ENCODE data around the gene SCMH1. TPM values are rescaled to one million over a fixed set of nuclear protein-coding genes. Genes with fewer than 3 reads are reported as not detected.
"Not testable (repeated sequence)": the region's sequence is repeated elsewhere in the genome, so short reads cannot be mapped to it uniquely, and the experiment has no call there.

SCMH1 gene
- polyA plus RNA-seq, 4 donors, result 38.5 to 40.8 (median 39.4) TPM

DNA sequence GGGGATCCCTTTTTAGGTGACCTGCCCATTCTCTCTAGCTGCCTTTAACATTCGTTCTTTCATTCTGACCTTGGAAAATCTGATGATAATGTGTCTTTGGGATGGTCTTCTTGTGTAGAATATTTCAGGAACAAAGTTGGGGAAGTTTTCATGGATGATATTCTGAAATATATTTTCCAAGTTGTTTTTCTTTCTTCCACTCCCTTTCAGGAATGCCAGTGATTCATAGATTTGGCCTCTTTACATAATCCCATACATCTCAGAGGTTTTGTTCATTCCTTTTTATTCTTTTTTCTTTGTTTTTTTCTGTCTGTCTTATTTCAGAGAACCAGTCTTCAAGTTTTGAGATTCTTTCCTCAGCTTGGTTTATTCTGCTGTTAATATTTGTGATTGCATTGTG is 13.9 kb upstream of the SCMH1 start:
- no peak for DNase-seq (ENCODE audit: low read depth in 4 of 4, low spot score in 3 of 4)

DNA sequence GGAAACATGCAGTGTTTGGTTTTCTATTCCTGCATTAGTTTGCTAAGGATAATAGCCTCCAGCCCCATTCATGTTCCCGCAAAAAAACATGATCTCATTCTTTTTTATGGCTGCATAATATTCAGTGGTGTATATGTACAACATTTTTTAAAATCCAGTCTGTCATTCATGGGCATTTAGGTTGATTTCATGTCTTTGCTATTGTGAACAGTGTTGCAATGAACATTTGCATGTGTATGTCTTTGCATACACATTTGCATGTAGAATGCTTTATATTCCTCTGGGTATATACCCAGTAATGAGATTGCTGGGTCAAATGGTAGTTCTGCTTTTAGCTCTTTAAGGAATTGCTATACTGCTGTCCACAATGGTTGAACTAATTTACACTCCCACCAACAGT is 9.0 kb upstream of the SCMH1 start:
- DNase-seq (ENCODE audit: low read depth in 4 of 4, low spot score in 3 of 4), result not testable (repeated sequence)

DNA sequence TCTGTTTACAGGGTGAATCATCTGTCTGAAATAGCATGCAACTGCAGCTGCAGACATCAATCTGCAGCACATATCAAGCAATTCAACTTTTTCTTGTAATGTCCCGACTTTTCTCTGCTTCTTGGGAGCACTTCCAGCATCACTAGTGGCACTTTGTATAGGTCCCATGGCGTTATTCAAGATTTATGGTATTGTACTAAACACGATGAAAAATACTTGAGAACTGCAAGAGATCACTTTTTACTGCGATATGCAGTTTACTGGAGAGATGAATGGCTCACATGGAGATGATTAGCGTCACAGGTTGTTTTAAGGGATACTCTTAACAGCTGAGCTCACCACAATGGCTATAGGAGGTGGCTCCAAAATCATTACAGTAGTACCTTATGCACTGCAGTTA is 7.2 kb upstream of the SCMH1 start:
- no peak for DNase-seq (ENCODE audit: low read depth in 4 of 4, low spot score in 3 of 4)

DNA sequence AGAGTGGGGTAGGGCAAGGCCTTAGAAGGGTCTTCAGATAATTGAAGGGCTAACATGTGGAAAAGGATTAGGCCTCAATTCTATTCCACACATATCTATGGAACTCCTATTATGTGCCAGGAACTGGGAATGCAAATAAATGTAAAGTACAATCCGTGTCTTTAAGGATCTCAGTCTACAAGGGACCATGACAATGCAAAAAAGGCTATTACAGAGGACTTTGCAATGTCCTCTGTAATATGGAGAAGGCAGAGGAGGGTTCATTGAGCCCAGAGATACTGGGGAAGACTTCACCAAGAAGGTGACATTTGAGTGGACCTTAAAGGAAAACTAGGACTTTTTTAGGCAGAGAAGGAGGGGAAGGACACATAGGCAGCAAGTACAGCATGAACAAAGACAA is 4.5 kb upstream of the SCMH1 start:
- no peak for DNase-seq (ENCODE audit: low read depth in 4 of 4, low spot score in 3 of 4)

DNA sequence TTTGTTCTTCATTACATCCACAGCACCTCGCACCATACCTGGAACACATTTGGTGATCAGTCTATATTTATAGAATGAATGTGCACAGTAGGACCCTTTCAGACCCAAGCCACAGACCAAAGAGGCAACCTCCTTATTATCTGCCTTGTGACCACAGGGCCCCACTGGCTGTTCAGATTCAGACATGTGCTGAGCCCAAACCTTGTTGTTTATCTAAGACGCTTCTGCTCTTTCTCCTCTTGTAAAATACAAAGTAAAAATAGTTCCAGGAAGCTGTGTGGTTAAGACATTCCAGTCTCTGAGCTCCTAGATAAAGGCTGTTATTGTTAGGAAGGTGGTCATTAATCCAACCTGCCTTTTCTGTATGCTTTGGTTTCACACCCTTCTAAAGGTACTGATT is 3.6 kb upstream of the SCMH1 start:
- DNase-seq (ENCODE audit: low read depth in 4 of 4, low spot score in 3 of 4), result no peak

DNA sequence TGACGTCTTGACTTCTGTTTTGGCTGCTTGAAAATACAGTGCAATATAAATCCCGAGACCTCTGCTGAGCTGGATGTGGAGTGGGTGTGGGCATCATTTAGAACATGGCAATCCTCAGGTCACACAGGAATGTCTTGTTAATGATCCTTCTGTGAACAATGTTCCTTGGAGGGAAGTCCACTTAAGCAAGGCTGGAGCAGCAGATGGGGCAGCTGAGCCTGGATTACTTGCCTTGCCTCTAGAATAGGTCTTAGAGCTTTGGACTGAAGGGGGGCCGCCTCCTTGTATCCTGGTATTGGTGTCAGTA is 926 bp upstream of the SCMH1 start:
- DNase-seq (ENCODE audit: low read depth in 4 of 4, low spot score in 3 of 4), result no peak

DNA sequence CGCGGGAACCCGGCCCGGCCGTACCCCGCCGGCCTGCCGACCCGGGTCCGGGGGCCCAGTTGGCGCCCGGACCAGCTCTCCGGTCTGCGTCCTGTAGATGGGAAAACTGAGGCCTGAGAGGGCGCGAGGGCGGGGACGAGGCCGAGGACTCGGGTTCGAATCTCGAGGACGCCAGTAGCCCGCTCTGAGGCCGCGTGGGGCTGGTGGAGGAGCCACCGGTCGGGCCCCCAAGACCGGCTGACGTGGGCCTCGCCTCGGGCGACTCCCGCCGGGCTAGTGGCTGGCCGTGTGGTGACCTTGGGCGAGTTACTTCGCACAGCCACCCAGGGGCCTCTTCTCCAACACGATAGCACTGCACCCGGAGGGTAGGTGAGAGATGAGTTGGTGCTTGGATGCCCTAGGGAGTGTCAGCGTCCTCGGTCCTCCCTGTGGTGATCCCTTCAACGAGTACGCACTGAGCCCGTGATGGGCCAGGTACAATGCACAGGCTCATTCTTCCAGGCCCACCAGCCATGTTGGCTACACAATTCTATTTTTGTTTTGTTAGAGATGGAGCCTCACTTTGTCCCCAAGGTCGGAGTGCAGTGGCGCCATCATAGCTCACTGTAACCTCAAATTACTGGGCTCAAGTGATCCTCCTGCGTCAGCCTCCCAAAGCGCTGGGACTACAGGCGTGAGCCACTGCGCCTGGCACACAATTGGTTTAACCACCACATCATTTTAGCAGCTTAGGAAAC is 404 bp upstream of the SCMH1 start:
- DNase-seq (ENCODE audit: low read depth in 4 of 4, low spot score in 3 of 4), result no peak

DNA sequence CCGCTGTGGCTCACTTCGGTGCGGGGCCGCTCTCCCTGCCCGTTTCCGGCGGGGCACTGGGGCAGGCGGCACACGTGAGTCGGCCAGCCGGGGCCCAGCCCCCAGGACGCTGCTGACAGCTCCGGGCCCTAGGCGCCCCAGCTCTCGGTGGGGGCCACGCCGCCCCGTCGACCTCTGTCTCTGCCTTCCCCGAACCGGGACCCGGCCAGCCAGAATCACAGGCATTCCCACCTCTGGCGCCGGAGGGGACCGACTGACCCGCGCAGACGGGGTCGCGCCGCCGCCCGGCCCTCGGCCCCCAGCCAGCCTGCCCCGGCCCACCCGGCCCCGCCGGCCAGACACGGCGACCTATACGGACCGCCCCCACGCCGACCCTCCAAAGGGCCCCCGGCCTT is 755 bp downstream of the SCMH1 start:
- DNase-seq (ENCODE audit: low read depth in 4 of 4, low spot score in 3 of 4), result peak in 1 of 4 donors; percentile 37

DNA sequence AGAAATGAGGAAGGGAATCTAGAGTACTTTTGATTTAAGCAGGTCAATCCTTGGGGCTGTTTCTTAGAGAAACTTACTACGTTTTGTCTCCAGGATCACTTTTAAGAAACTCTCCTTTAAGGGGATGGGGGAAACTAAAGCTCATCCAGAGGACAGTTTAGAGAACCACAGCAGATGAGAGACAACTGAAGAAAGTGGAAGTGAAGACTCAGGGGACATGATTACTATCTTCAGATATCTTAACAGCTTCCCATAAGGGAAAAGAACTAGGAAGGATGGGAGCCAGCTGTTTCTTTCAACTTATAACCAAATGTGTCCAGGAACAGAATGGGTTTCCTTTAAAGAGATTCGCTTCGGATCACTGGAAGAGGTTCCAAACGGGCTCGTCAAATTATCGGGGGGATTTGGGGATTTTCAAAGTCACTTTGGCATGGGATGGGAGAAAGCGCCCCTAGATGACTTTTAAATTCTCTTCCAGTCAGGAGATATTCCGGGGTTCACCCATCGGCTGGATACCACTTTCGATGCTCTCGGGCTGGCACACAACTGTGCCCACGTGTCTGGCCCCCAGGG is 1.2 kb downstream of the SCMH1 start:
- peak in 2 of 4 donors; percentile 10 to 23 for DNase-seq (ENCODE audit: low read depth in 4 of 4, low spot score in 3 of 4)

DNA sequence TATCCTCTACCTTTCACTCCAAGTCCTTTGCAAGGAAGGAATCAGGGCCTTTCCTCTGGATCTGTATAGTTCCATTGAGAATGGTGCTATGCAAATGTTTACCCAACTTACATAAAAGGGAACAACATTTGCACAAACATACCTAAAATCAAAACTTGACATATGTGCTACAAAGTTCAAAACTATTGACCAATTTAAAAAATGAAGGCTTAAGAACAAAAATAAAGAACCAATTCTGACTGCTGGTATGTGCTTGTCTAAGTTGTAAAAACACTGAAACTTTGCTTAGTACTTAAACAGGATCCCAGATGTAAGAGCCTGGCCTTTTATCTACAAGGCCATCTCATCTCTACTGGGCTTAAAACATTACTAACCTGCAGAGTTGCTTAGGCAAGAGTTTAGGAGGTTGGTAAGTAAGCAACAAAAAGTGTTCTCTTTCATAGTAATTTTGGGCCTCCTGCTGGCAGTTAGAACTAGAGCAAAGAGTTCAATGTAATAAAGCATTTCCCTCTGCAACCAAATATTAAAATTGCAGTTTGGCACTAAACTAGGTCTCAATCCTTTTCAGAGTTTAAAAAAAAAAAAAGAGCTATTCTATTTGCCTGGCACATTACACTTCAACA is 2.0 kb downstream of the SCMH1 start:
- no peak for DNase-seq (ENCODE audit: low read depth in 4 of 4, low spot score in 3 of 4)

DNA sequence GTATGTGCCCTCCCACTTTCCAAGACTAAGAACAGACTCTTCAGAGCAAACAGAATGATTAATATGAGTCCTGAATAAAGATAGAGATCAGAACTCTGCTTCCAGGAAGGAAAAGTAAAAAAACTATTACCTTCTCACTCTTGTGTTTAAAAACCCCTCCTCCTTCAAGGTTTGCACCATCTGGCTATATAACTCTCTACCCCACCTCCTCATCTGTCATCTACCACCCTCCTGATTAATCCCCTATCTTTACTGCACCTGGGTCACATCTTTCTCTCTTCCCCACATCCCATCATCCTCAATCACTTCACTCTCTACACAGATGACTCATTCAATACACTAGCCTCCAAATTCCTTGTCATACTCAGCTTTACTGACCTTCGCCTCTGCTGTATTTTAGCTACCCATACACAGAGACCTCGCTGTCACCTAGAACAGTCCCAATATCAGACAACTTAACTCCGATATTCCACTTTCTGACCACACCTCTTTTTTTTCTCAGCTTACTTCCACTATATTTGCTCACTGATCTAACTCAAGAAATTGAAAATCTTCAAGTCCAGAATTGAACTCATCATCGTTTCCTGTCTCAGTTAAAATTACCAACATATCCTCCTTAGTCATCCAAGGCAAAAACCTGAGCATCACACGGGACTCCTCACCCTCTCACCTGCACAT is 3.7 kb downstream of the SCMH1 start:
- no peak for DNase-seq (ENCODE audit: low read depth in 4 of 4, low spot score in 3 of 4)

DNA sequence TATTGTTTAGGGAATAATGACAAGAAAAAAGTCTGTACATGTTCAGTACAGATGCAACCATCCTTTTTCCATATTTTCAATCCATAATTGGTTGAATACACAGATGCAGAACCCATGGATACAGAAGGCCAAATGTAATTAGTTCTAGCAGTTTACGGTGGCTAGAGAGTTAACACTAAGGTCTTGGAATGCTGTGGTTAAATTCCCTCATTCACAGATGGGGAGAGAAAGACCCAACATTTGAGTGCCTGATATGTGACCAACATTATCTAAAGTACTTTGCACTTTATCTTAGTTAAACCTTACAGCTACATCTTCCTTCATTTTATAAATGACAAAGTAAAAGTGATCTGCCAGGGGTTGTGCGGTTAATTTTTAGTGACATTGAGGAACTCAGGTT is 5.3 kb downstream of the SCMH1 start:
- no peak for DNase-seq (ENCODE audit: low read depth in 4 of 4, low spot score in 3 of 4)

DNA sequence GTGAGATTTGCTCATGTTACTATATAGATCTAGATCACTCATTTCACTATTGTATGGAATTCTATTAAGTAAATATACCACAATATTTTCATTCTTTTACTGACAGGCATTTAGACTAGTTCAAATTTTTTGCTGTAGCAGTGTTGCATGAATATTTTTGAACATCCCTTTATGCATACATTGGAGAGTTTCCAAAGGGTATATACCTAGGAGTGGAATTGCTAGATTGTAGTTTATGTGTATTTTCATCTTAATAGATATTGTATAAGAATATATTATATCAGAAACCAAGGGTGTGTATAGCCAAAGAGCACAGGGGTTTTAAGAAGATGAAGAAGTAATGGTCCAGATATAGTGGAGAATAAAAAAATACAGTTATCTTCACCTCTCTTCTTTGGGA is 6.2 kb downstream of the SCMH1 start:
- DNase-seq (ENCODE audit: low read depth in 4 of 4, low spot score in 3 of 4), result no peak

DNA sequence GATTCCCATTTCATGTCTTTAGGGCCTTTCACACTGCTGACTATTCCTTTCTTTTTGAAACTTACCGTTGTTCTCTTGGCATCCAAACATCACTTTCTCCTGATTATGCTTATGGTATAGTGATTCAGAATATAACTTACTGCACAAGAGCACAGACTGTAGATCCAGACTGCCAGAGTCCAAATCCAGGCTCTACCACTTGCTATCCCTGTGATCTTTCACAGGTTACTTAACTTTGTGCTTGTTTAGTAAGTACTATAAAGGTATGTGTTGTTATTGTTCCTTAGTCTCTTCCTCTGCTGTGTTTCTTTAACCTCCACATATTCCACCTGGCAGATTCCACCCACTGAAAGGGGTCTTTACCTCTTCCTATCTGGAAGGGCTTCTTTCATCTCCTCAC is 8.4 kb downstream of the SCMH1 start:
- no peak for DNase-seq (ENCODE audit: low read depth in 4 of 4, low spot score in 3 of 4)

DNA sequence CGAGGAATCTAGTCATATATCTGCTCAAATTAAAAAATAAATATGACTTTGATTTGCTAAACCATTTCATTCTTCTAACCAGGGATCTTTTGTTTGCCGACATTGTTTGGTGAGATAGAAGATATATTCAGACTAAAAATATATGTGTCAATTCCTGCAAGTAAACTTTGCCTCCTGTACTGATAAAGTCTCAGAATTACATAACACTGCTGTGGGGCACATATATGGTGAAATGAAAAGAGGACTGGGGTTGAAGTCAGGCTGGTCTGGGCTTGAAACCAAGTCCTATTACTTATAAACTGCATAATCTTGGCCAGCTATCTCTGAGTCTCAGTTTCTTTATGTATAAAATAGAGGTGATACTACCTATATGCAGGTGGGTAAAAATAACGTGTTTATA is 9.8 kb downstream of the SCMH1 start:
- DNase-seq (ENCODE audit: low read depth in 4 of 4, low spot score in 3 of 4), result no peak

DNA sequence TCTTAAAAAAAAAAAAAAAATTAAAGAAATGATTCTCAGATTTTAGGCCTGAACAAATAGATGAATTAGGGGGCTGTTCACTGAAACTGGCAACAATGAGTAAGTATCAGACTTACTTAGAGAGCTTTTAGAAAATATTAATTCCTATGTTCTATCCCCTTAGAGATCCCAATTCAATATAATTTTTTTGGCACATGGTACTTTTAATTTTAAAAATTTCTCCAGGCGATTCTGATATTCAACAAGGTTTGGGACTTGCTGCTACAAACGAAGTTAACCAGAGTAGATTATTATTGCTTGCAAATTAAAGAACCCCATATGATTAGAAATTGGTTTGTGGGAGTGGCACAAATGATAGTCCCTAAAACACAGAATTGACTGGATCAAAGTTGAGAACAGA is 11.4 kb downstream of the SCMH1 start:
- no peak for DNase-seq (ENCODE audit: low read depth in 4 of 4, low spot score in 3 of 4)

DNA sequence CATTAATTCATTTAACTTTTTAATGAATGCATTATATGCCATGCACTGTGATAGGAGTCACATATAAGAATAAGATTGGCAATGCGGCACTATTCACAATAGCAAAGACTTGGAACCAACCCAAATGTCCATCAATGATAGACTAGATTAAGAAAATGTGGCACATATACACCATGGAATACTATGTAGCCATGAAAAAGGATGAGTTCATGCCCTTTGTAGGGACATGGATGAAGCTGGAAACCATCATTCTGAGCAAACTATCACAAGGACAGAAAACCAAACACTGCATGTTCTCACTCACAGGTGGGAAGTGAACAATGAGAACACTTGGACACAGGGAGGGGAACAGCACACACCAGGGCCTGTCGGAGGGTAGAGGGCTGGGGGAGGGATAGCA is 12.9 kb downstream of the SCMH1 start:
- DNase-seq (ENCODE audit: low read depth in 4 of 4, low spot score in 3 of 4), result not testable (repeated sequence)

DNA sequence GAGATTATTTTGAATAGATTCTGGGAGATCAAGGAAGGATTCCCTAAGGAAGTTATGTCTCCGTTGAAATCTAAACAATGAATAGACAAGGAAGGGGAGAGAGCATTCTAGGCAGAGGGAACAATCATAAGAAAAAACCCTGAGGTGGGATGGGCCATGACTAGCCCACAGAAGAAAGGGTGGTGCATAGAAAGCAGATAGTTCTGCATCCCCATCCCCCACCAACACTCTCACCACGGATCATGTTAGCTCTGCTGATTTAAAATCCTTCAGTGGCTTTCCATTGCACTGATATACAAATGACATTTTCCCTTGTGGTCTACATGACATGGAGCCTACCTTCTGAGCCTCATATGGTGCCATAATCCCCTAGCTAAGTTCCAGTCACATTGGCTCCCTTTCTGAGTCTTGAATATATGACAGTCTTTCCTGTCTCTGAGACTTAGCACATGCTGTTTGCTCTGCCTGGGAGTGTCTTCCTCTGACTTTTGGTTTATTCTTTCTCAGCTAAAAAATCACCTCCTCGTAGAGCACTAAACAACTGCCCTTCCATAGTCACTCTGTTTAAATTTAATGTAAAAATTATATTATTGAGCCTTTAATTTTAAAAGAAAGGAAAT is 15.2 kb downstream of the SCMH1 start:
- no peak for DNase-seq (ENCODE audit: low read depth in 4 of 4, low spot score in 3 of 4)

DNA sequence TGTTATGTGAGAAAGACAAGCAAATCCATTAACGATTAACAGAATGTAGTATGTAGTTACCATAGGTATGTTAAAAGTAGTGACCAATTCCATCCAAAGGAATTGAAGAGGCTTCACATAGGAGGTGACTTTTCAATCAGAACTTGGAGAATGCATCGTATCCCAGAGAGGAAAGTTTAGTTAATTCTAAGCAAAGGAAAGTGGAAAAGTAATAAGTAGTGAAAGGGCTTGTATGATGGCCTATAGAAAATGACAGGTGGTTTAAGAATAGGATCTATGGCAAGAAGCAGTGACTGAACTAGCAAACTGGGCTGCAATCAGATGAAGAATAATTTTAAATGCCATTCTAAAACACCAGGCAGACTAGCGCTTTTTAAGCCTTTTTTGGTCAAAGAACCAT is 16.6 kb downstream of the SCMH1 start:
- no peak for DNase-seq (ENCODE audit: low read depth in 4 of 4, low spot score in 3 of 4)

DNA sequence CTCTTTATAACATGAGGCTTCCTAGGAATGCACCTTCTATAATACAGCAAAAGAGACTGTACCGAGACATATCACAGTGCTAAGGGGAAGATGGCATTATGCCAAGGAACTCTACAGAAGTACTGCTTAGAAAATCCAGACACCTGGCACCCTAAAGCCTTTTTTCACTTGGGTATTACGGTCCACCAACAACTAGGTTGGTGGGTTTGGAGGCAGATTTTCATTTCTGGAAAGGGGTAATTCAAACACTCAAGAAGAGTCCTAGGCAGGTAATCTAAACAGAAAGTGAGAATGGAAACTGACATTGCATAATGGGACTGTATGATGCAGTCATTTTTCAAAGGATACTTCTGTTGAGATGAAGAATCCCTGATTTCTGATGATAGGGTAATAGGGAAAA is 19.6 kb downstream of the SCMH1 start:
- no peak for DNase-seq (ENCODE audit: low read depth in 4 of 4, low spot score in 3 of 4)

DNA sequence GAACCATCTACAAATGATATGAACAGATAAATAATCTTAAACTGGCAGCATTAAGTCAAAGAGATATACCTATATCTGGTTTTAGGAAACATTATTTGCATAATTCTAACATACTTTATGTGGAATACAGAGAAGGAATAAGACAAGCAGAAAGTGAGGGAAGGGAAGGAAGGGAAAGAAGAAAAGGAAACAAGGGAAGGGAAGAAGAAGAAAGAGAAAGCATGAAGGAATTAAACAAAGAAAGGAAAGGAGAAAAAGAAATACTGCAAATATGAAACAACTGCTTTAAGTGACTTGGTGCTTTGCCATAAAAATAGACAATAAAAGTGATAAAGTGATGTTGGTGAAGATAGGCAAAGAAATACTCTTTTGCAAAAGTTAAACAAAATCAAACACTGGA is 20.1 kb downstream of the SCMH1 start:
- DNase-seq (ENCODE audit: low read depth in 4 of 4, low spot score in 3 of 4), result no peak

DNA sequence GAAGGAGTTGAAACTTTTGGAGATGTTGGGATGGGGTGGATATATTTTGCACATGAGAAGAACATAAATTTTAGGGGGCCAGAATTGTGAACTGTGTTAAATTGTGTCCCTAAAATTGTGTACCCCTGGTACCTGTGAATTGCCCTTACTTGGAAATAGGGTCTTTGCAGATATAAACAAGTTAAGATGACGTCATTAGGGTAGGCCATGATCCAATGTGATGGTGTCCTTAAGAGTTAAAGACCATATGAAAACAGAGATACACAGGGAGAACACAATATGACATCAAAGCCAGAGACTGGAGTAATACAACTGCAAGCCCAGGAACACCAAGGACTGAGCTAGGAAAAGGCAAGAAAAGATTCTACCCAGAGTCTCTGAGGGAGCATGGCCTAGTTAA is 24.0 kb downstream of the SCMH1 start:
- no peak for DNase-seq (ENCODE audit: low read depth in 4 of 4, low spot score in 3 of 4)

Measured in right renal pelvis (tissue), 4 donors.